MG63 (cell line): ENCODE results near the gene MICALL1. TPM values are rescaled to one million over a fixed set of nuclear protein-coding genes. Genes with fewer than 3 reads are reported as not detected.
"Not testable (repeated sequence)": the region's sequence is repeated elsewhere in the genome, so short reads cannot be mapped to it uniquely, and the experiment has no call there.

ENCODE experiments used
- DNase-seq: peaks from one replicate; pipeline ENCODE4 v3.0.0-alpha.2; 2020
- H3K27me3 ChIP-seq: fragments of 250-450 bp; sonication (Bioruptor Pico); 2 replicates; pipeline ENCODE4 v1.5.1; 2020; ENCODE audit warnings: mild to moderate bottlenecking, moderate library complexity
- H3K36me3 ChIP-seq: fragments of 250-450 bp; sonication (Bioruptor Pico); 2 replicates; pipeline ENCODE4 v1.5.1; 2020; ENCODE audit warnings: mild to moderate bottlenecking, moderate library complexity
- H3K4me3 ChIP-seq: fragments of 250-450 bp; sonication (Bioruptor Pico); 2 replicates; pipeline ENCODE4 v1.5.1; 2020; ENCODE audit warnings: mild to moderate bottlenecking, moderate library complexity
- H3K9me3 ChIP-seq: fragments of 250-450 bp; sonication (Bioruptor Pico); 2 replicates; pipeline ENCODE4 v1.5.1; 2020; ENCODE audit warnings: mild to moderate bottlenecking, moderate library complexity
- total RNA-seq: library from RNA; depleted of rRNA; stranded (reverse); fragments of >200 nt; shearing (Covaris generic); gene quantifications from 2 replicates; pipeline ENCODE4 v1.2.3, GENCODE V29; 2014; ENCODE audit warnings: low replicate concordance

The MICALL1 gene
- total RNA-seq, 1 experiment from 2014 or later, result 25.3 TPM

DNA sequence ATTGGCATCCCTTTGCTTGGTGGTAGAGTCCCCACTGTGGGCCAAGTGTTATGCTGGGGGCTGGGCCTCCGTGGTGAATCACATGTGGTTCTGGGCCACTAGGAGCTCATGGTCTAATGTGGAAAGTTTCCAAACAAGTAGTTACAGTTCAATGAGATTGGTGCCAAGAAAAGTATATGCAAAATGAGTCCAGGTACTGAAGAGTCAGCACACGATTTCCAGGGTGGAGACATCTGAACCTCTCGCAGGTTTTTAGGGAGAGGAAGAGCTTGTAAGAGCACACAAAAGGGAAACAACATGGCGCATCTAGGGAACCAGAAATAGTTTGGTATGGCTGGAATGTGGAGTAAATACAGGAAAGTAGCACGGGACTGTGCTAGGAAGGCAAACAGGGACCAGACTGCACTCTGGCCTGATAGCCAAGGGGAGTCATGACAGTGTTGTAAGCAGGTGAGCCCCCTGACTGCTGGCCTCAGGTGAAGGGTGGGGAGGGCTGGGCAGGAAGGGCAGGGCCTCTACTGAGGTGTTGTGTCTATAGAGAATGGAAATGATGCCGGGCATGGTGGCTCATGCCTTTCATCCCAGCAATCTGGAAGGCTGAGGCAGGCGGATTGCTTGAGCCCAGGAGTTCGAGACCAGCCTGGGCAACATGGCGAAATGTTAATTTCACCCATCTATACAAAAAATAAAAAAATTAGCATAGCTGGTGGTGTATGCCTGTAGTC lies 60.0 kb downstream of the MICALL1 start:
- no peak for DNase-seq
- peaks cover 40% of the 10 kb centered on the region for H3K36me3 ChIP-seq

DNA sequence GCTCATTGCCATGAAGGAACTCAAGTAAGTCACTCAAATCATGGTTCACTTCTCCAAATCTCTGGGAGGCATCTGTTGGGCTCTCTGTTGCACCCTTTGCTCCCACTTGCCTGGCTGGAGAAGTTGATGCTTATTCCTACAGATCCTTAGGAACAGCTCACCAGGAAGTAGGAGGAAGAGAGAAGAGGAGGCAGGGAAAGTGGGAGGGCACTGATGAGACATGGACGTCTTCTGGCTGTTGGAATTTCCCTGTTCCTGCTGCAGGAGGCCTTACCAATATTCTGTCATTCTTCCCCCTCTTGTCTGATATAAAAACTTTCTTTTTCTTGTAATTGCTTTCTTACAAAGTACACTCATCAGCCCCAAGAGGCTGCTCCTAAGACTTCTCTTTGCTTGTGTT lies 61.0 kb downstream of the MICALL1 start:
- no peaks in the 10 kb centered on the region for H3K9me3 ChIP-seq
- no peak overlapping the region for H3K4me3 ChIP-seq
- peaks cover 34% of the 10 kb centered on the region for H3K36me3 ChIP-seq
- no peak for DNase-seq
- no peaks in the 10 kb centered on the region for H3K27me3 ChIP-seq

More for the DNA sequence above, 60.0 kb downstream of the MICALL1 start:
- Histone ChIP-seq H3K27me3 (no peaks in the 10 kb centered on the region), H3K9me3 (no peaks in the 10 kb centered on the region), H3K4me3 (no peak overlapping the region)

DNA sequence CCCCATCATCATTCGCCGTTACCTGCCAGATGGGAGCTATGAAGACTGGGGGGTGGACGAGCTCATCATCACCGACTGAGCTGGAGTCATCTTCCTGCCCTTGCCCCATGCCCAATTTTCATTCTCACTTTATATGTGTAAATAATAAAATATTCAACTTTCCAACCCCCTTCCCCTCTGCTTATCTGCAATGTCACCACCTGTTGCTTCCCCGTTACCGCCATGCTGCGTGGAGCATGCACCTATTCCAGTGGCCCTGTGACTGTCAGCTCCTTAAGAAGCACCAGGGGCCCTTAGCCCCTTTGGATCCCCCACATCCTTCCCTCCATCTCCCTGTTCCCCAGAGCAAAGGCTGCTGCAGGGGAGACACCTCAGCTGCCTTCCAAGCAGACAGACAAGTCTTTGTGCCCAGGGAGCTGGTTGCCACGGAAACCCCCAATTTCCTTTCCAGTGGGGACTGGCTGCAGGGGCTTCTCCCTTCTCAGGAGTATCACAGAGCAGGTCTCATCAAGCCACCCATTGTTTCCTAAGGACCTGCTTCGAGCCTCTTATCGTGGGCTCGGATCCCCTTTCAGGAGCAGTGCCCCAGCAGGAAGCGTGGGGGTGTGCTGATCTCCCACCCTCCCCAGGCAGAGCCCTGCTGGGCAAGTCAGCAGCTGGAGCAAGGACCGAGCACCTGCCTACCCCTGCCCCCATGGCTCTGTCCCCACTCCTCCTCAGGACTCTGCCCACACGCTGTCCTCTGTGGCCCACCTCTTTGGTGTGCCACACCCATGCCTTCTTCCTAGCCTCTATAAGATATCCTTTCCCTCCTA lies 61.7 kb downstream of the MICALL1 start:
- Histone ChIP-seq H3K27me3 (no peaks in the 10 kb centered on the region), H3K9me3 (no peaks in the 10 kb centered on the region), H3K36me3 (peaks cover 34% of the 10 kb centered on the region), H3K4me3 (no peak overlapping the region)
- DNase-seq, result no peak

DNA sequence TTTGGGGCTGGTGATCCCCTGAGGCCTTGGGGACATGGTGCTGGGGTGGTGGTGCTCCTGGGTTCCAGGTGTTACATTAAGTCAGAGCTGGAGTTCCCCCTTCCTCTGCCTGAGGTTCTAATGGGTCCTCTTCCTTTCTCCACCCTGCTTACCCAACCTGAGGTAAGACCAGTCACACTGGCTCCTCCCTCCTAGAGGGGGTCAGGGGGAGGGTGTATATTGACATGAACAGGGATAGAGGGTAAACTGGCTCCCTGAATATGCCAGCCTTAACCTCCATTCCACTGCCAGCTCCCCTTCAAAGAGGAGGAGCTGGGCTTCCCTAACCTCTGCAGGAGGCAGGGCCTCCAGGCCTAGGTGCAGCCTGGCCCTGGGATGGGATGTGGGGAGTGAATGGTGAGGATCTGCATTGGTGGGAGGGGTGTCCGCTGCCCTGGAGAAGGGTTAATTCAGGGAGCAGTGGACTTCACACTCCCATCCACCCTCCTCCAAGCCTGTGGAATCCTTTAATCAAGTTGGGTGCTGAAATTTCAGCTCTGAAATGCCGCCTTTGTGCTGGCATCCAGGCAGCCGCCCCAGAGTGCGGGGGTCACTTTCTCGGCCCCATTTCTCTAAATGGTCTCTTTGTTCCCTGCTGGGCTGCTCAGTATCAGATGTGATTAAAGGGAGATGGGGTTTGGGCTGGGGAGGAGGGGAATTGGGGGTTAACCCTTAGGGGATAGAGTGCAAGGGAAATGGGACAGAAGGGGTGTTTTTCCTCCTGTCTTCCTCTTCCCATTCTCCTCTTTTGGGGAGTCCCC lies 62.6 kb downstream of the MICALL1 start:
- no peak for DNase-seq
- Histone ChIP-seq H3K36me3 (peaks cover 32% of the 10 kb centered on the region), H3K27me3 (no peaks in the 10 kb centered on the region), H3K9me3 (no peaks in the 10 kb centered on the region), H3K4me3 (no peak overlapping the region)

DNA sequence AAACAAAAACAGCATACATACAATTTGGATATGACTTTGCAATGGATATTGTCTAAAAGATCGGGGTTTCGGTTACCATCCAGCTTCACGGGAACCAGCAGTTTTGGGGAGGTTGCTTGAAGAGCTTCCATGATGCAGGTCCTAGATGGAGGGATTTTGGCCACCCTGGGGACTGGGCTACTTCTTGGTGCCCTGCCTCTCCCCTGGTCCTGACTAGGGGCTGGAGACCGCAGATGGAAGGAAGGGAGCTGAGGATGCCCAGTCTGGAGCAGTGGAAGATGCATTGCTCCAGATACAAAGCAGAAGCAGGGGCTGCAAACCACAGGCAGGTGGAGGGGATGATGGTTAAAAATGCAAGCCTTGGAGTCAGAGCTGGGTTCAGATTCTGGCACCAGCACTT lies 64.8 kb downstream of the MICALL1 start:
- H3K4me3 ChIP-seq, result no peak overlapping the region
- peaks cover 21% of the 10 kb centered on the region for H3K36me3 ChIP-seq
- no peak for DNase-seq
- no peaks in the 10 kb centered on the region for H3K27me3 ChIP-seq
- no peaks in the 10 kb centered on the region for H3K9me3 ChIP-seq

DNA sequence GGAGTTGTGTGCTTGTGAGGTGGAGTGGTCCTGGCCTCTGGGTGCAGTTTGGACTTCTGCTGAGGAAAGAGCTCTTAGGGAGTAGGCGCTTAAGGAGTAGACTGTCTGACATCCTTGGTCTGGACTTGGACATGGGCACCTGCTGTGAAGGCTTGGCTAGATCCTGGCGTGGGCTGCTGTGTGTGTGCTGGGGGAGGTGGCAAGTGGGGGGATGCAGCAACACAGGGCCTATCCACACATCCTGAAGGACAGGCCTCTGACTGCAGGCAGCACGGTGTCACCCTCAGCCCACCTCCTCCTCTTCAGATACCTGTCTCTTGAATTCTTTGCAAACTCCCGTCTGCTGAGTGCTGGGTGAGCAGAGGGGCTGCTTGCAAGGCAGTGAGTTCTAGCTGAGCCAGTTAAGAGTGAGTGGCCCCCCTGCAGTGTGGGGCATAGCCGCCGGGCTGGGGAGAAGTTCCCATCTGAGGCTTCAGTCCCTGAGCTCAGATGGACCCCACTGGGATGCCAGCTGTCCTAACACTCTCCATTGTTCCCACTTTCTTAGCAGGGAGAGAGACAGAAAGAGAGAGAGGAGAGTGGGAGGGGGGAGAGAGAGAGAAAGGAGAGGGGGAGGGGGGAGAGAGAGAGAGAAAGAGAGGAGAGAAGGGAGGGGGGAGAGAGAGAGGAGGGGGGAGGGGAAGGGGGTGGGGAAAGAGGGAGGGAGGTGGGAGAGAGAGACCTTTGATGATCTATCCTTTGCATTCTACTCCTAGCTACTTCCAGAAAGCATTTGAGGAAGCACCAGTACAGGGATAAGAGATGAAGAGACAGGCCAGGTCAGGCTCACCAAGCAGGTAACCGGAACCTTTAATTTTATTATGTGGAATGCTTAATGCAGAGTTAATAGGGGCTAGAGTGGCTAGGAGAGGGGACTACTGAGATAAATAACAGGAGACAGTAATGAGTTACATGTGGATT lies 65.7 kb downstream of the MICALL1 start:
- peaks cover 15% of the 10 kb centered on the region for H3K36me3 ChIP-seq
- no peak for DNase-seq
- H3K27me3 ChIP-seq, result no peaks in the 10 kb centered on the region
- no peaks in the 10 kb centered on the region for H3K9me3 ChIP-seq
- H3K4me3 ChIP-seq, result no peak overlapping the region

DNA sequence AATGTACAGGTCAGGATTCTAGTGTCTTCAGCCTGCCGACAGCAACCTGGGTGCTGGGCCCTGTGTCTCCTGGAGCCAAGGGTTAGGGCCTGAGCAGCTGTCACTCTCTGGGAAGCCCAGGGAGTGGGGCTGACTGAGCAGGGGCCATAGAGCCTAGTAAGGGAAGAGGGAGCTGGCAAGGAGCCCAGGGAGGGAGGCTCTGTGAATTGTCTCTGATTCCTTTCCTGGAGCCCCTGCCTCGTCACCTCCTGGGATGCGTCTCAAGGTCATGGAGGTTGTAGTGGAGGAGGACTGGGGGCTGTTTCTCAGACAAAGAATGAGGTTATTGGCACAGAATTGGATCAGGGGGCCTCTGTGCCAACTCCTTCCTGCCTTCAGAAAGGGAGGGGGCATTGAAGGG lies 66.4 kb downstream of the MICALL1 start:
- no peaks in the 10 kb centered on the region for H3K27me3 ChIP-seq
- no peak overlapping the region for H3K4me3 ChIP-seq
- no peaks in the 10 kb centered on the region for H3K9me3 ChIP-seq
- peaks cover 8% of the 10 kb centered on the region for H3K36me3 ChIP-seq
- DNase-seq, result no peak

DNA sequence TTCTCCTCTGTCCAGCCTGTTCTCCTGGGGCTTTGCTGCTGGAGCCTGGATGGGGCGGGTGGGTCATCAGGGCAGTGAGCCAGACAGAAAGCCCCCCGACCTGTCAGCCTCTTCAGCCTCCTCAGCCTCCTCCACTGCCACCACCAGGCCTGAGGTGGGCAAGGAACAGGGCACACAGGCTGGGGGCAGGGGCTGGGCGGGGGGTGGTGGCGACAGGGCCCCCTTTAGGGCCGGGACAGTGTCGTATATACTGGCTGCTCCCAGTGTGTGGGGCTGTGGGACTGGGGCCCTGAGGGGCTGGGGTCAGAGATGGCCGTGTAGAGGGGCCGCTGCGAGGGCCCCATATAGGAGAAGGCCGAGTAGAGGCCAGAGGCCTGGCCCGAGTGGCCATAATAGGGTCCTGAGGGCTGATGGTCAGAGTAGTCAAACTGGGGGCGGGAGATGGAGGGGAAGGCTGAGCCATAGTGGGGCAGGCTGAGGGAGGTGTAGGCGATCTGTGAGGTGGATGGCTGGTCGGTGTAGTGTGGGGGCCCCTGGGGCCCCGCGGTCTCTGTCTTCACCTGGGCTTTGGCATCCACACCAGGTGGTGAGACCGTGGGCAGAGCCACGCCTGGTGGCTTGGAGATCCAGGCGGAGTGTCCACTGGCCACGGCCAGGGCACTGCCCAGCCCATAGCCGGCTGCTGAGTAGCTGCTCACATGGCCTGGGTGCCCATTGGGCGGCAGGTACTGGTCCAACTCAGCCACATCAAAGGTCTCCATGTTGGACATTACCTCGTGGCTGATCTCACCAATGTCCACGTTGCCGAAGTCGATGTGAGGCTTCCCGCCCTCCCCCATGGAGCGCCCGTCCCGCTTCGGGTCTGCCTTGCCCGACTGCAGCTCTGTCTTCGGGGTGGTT lies 67.4 kb downstream of the MICALL1 start:
- Histone ChIP-seq H3K9me3 (no peaks in the 10 kb centered on the region), H3K27me3 (no peaks in the 10 kb centered on the region), H3K4me3 (no peak overlapping the region), H3K36me3 (no peaks in the 10 kb centered on the region)
- no peak for DNase-seq

DNA sequence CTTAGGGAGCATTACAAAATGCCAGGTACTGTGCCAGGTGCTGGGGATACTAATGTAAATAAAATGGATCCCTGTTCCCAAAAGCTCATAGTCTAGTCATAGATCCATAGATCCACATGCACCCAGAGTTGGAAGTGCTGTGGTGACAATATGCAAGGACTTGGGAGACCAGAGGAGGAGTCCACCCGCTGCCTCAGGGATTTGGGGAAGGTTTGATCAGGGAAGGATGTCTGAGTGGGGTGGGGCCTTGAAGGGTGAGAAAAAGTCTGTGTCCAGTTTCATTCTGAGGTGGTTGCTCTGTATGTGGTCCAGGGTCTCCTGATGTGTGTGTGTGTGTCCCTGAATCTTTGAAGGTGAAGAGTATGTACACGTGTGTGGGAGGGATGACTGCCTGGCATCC lies 69.1 kb downstream of the MICALL1 start:
- no peaks in the 10 kb centered on the region for H3K9me3 ChIP-seq
- no peak overlapping the region for H3K4me3 ChIP-seq
- no peaks in the 10 kb centered on the region for H3K36me3 ChIP-seq
- no peaks in the 10 kb centered on the region for H3K27me3 ChIP-seq
- no peak for DNase-seq

DNA sequence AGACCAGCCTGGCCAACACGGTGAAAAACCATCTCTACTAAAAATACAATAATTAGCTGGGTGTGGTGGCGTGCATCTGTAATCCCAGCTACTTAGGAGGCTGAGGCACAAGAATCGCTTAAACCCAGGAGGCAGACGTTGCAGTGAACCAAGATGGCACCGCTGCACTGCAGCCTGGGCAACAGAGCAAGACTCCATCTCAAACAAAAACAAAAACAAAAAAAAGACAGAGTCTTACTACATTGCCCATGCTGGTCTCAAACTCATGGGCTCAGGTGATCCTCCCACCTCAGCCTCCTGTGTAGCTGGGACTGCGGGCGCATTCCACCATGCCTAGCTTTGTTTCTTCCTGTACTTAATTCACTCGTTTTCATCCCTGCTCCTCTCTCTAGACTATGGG lies 69.9 kb downstream of the MICALL1 start:
- DNase-seq, H3K4me3 ChIP-seq, H3K9me3 ChIP-seq, H3K36me3 ChIP-seq, H3K27me3 ChIP-seq: not testable (repeated sequence)

DNA sequence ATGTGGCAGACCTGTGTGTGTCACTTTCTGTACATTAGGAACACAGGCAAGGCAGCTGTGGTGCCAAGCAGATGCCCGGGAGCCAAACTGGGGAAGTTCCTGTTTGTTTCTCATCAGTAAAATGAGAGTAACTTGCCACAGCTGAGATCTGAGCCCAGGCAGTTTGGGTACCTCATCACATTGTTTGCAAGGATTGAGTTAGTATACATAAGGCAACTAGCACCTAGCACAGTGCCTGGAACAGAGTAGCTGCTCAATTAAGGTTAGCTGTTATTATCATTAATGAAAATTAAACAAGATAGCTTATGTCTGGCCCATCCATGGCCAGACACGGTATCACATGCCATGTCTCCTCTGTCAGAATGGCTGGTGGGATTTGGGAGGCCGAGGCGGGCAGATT lies 70.5 kb downstream of the MICALL1 start:
- Histone ChIP-seq H3K4me3 (no peak overlapping the region), H3K27me3 (no peaks in the 10 kb centered on the region), H3K36me3 (no peaks in the 10 kb centered on the region), H3K9me3 (no peaks in the 10 kb centered on the region)
- DNase-seq, result no peak

DNA sequence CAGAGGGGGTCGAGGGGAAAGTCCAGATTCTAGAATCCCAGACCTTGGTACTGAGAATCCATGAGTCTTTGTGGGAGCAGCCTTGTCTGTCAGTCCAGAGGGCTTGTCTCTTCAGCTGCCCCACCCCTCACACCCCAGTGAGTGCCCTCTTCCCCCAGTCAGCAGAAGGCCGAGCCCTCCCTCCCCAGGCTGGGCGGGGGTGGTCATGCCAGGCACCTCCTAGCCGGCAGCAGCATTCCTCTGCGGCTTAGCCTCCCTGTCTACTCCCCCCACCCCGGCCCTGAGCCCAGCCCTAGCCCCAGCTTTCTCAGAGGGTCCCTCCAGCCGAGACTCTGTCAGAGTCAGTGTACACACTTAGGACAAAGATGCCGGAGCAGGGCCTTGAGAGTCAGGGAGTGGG lies 73.7 kb downstream of the MICALL1 start:
- H3K4me3 ChIP-seq, result no peak overlapping the region
- H3K27me3 ChIP-seq, result no peaks in the 10 kb centered on the region
- DNase-seq, result no peak
- no peaks in the 10 kb centered on the region for H3K9me3 ChIP-seq
- no peaks in the 10 kb centered on the region for H3K36me3 ChIP-seq

DNA sequence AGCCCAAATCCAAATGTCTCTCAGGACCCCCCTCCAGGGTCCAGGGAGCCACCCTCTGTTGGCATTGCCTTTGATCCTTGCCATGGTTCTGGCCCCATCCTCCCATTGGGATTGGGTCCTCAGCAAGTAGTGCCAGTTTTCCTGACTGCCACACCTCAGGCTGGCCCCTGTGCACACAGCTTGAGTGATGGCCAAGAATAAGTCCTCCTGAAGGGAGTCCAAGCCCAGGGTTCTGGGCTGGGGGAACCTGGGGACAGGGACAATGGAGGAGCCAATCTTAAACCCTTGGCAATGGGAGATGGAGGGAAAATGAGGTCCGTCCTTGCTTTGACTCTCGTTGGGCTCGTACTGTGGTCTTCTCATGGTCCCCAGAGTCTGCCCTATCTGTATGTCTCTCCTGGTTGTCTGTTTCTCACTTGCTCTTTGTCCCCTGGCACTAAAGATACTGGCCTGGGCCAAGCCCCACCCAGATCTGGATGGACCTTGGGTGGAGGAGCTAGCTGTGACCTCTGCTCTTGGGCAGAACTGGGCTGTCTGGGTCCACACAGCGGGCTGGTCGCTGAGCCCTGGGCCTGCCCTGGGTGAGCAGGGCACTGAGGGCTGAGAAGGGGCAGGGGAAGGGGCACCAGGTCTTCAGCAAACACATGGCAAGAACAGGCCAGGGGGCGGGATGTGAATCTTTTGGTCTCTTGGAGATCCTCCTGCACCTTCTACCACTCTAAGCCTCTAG lies 75.3 kb downstream of the MICALL1 start:
- no peak for DNase-seq
- Histone ChIP-seq H3K4me3 (no peak overlapping the region), H3K27me3 (no peaks in the 10 kb centered on the region)

DNA sequence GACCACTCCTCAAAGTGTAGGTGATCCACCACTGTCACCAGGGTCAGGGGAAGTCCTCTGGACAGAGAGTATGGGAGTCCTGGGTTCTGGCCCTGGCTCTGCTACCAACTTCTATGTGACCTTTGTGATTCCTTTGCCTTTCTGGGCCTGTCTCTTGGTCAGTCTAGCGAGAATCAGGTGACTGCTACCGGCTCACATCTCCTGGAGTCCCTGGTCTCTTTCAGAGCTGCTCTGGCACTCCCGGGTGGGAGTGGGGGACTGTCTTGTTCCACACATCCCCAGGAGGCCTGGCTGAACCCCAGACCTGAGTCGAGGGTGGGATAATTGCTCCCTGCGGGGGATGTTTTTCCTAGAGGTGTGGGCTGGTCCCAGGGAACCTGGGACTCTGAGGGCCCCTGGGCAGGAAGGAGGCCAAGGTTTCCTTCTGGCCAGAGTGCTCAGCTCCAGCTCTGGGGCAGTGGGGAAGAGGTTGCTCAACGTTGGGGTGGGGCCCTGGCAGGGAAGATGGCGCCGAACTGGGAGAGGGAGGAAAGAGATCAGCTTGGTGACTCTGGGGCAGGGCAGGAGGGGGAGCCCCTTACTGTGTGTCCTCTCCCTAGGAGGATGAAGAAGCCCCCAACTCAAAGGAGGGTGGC lies 76.2 kb downstream of the MICALL1 start:
- no peak for DNase-seq
- H3K36me3 ChIP-seq, result no peaks in the 10 kb centered on the region
- H3K27me3 ChIP-seq, result no peaks in the 10 kb centered on the region
- no peaks in the 10 kb centered on the region for H3K9me3 ChIP-seq
- H3K4me3 ChIP-seq, result no peak overlapping the region

More for the DNA sequence above, 75.3 kb downstream of the MICALL1 start:
- Histone ChIP-seq H3K9me3 (no peaks in the 10 kb centered on the region), H3K36me3 (no peaks in the 10 kb centered on the region)
